Measurements from ENCODE around the gene SKIC8. TPM values are rescaled to one million over a fixed set of nuclear protein-coding genes. Genes with fewer than 3 reads are reported as not detected.

Gene SKIC8
- total and polyA plus RNA-seq, 2 donors from 2014 or later = 48.5 to 87.4 TPM

GRCh38 chr15:78242128-78242527, 57.3 kb downstream of the SKIC8 start:
- peak in 1 of 5 donors; percentile 25 for DNase-seq
- intact Hi-C loops (cut with DNase I) = loop anchor here (10.0 kb wide), 1 partner anchor 67 kb away; no protein-coding TSS in a partner anchor
- no peaks in the 10 kb centered on the region for H3K9me3 ChIP-seq (ENCODE audit: control insufficient read depth in 2 of 3, insufficient read depth in 1 of 3, low read length in 3 of 3)

DNA sequence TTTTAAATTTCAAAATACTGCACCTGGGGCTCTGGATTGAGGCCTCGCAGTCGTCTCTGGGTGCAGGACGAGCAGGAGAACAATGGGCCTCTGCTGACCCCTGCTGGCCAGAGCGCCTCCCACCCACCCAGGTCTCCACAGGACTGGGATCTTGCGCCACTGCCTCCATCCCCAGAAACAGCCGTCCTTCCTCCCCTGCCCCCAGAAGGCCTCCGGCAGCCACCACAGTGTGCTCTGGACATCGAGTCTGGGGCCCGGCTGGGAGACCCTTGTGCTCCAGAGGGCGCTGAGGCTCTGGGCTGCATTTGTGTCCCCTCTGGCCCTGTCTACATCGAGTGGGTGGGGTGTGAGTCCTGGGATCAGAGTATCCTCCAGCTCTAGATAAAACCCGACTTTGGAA, 58.4 kb downstream of the SKIC8 start:
- H3K9ac ChIP-seq (ENCODE audit: low read length in 3 of 3) = no peak overlapping the region
- H3K27ac ChIP-seq (ENCODE audit: low read depth in 2 of 2, low read length in 2 of 2) = no peak overlapping the region
- H3K4me1 ChIP-seq (ENCODE audit: control insufficient read depth in 2 of 3, insufficient read depth in 2 of 3, low read depth in 1 of 3, low read length in 3 of 3) = peaks cover 0 to 14% (median 12%) of the 10 kb centered on the region in 3 donors
- no peaks in the 10 kb centered on the region for H3K36me3 ChIP-seq (ENCODE audit: control insufficient read depth in 2 of 3, insufficient read depth in 3 of 3, low read length in 3 of 3)
- TF ChIP-seq, protein P1, sequence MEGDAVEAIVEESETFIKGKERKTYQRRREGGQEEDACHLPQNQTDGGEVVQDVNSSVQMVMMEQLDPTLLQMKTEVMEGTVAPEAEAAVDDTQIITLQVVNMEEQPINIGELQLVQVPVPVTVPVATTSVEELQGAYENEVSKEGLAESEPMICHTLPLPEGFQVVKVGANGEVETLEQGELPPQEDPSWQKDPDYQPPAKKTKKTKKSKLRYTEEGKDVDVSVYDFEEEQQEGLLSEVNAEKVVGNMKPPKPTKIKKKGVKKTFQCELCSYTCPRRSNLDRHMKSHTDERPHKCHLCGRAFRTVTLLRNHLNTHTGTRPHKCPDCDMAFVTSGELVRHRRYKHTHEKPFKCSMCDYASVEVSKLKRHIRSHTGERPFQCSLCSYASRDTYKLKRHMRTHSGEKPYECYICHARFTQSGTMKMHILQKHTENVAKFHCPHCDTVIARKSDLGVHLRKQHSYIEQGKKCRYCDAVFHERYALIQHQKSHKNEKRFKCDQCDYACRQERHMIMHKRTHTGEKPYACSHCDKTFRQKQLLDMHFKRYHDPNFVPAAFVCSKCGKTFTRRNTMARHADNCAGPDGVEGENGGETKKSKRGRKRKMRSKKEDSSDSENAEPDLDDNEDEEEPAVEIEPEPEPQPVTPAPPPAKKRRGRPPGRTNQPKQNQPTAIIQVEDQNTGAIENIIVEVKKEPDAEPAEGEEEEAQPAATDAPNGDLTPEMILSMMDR (IDR thresholded peaks at IDR 0.05; ENCODE audit: borderline replicate concordance, extremely low read depth, insufficient read depth) = peak; percentile 87
- no peaks in the 10 kb centered on the region for H3K9me3 ChIP-seq (ENCODE audit: control insufficient read depth in 2 of 3, insufficient read depth in 1 of 3, low read length in 3 of 3)
- H3K4me3 ChIP-seq (ENCODE audit: low read length in 3 of 3) = no peak overlapping the region
- no peaks in the 10 kb centered on the region for H3K27me3 ChIP-seq (ENCODE audit: control insufficient read depth, insufficient read depth, low read length)
- intact Hi-C loops (cut with DNase I) = loop anchor here (10.0 kb wide), 1 partner anchor 66 kb away; no protein-coding TSS in a partner anchor
- no peak for FAIRE-seq
- DNase-seq = peak; percentile 84 to 92 (median 88)

More at GRCh38 chr15:78242128-78242527, 57.3 kb downstream of the SKIC8 start:
- TF ChIP-seq, protein P1 (IDR thresholded peaks at IDR 0.05; ENCODE audit: borderline replicate concordance, extremely low read depth, insufficient read depth) = no peak
- Histone ChIP-seq H3K36me3 (ENCODE audit: control insufficient read depth in 2 of 3, insufficient read depth in 3 of 3, low read length in 3 of 3) (no peaks in the 10 kb centered on the region), H3K27ac (ENCODE audit: low read depth in 2 of 2, low read length in 2 of 2) (no peak overlapping the region), H3K27me3 (ENCODE audit: control insufficient read depth, insufficient read depth, low read length) (no peaks in the 10 kb centered on the region), H3K4me1 (ENCODE audit: control insufficient read depth in 2 of 3, insufficient read depth in 2 of 3, low read depth in 1 of 3, low read length in 3 of 3) (peaks cover 0 to 14% (median 12%) of the 10 kb centered on the region in 3 donors), H3K9ac (ENCODE audit: low read length in 3 of 3) (no peak overlapping the region), H3K4me3 (ENCODE audit: low read length in 3 of 3) (no peak overlapping the region)
- no peak for FAIRE-seq

GRCh38 chr15:78239811-78240210, 59.6 kb downstream of the SKIC8 start:
- no peak for FAIRE-seq
- TF ChIP-seq, protein P1 (IDR thresholded peaks at IDR 0.05; ENCODE audit: borderline replicate concordance, extremely low read depth, insufficient read depth) = no peak
- Histone ChIP-seq H3K9ac (ENCODE audit: low read length in 3 of 3) (no peak overlapping the region), H3K4me3 (ENCODE audit: low read length in 3 of 3) (no peak overlapping the region), H3K27me3 (ENCODE audit: control insufficient read depth, insufficient read depth, low read length) (no peaks in the 10 kb centered on the region), H3K4me1 (ENCODE audit: control insufficient read depth in 2 of 3, insufficient read depth in 2 of 3, low read depth in 1 of 3, low read length in 3 of 3) (peaks cover 0 to 14% (median 12%) of the 10 kb centered on the region in 3 donors), H3K9me3 (ENCODE audit: control insufficient read depth in 2 of 3, insufficient read depth in 1 of 3, low read length in 3 of 3) (no peaks in the 10 kb centered on the region), H3K27ac (ENCODE audit: low read depth in 2 of 2, low read length in 2 of 2) (no peak overlapping the region), H3K36me3 (ENCODE audit: control insufficient read depth in 2 of 3, insufficient read depth in 3 of 3, low read length in 3 of 3) (no peaks in the 10 kb centered on the region)
- intact Hi-C loops (cut with DNase I) = loop anchor here (10.0 kb wide), 2 partner anchors 65 to 115 kb away; no protein-coding TSS in a partner anchor
- DNase-seq = no peak

- no peak for FAIRE-seq
- Histone ChIP-seq H3K36me3 (ENCODE audit: control insufficient read depth in 2 of 3, insufficient read depth in 3 of 3, low read length in 3 of 3) (no peaks in the 10 kb centered on the region), H3K4me1 (ENCODE audit: control insufficient read depth in 2 of 3, insufficient read depth in 2 of 3, low read depth in 1 of 3, low read length in 3 of 3) (no peaks in the 10 kb centered on the region), H3K4me3 (ENCODE audit: low read length in 3 of 3) (no peak overlapping the region), H3K9me3 (ENCODE audit: control insufficient read depth in 2 of 3, insufficient read depth in 1 of 3, low read length in 3 of 3) (no peaks in the 10 kb centered on the region), H3K27ac (ENCODE audit: low read depth in 2 of 2, low read length in 2 of 2) (no peak overlapping the region), H3K27me3 (ENCODE audit: control insufficient read depth, insufficient read depth, low read length) (no peaks in the 10 kb centered on the region), H3K9ac (ENCODE audit: low read length in 3 of 3) (no peak overlapping the region)
- intact Hi-C loops (cut with DNase I) = loop anchor here (10.0 kb wide), 1 partner anchor 112 kb away; no protein-coding TSS in a partner anchor
- TF ChIP-seq, protein P1 (IDR thresholded peaks at IDR 0.05; ENCODE audit: borderline replicate concordance, extremely low read depth, insufficient read depth) = no peak
- DNase-seq = no peak
These were observed 62.3 kb downstream of the SKIC8 start for GRCh38 chr15:78237146-78237545.
